Testis (tissue), 3 donors: ENCODE results near the gene ACBD6. TPM values are rescaled to one million over a fixed set of nuclear protein-coding genes. Genes with fewer than 3 reads are reported as not detected.
A peak's percentile ranks its signal among the peaks of the same experiment; 100 is the strongest.

Source experiments
- DNase-seq: peaks from one replicate; pipeline ENCODE4 v3.0.0-alpha.2; 2019
- H3K27ac ChIP-seq, 2 donors: fragments of 200-600 bp; sonication (generic); one replicate each; pipeline ENCODE4 v1.5.1; 2019
- H3K27me3 ChIP-seq: fragments of 200-600 bp; sonication (generic); one replicate; pipeline ENCODE4 v1.5.1; 2019
- H3K36me3 ChIP-seq: fragments of 200-600 bp; sonication (generic); one replicate; pipeline ENCODE4 v1.5.1; 2017; ENCODE audit warnings: low read depth; ENCODE audit errors: missing control alignments
- H3K4me1 ChIP-seq: fragments of 200-600 bp; sonication (generic); one replicate; pipeline ENCODE4 v1.5.1; 2019
- H3K4me3 ChIP-seq, 2 donors: fragments of 200-600 bp; sonication (generic); one replicate each; pipeline ENCODE4 v1.5.1; 2017 to 2019
- H3K9me3 ChIP-seq: fragments of 200-600 bp; sonication (generic); one replicate; pipeline ENCODE4 v1.5.1; 2017
- CTCF ChIP-seq, 3 experiments: fragments of 450-650 bp in 2 of 3; fragments of 200-600 bp in 1 of 3; sonication (generic) in 1 of 3; IDR thresholded peaks; one replicate each; pipeline ENCODE4 v1.5.1; 2016 to 2019; ENCODE audit warnings: antibody characterized with exemption in 3 of 3, mild to moderate bottlenecking in 2 of 3, moderate library complexity in 1 of 3
- POLR2A ChIP-seq: fragments of 450-650 bp; IDR thresholded peaks from one replicate; pipeline ENCODE4 v1.6.1; 2017; ENCODE audit warnings: antibody characterized with exemption, mild to moderate bottlenecking, moderate library complexity
- WGBS, 2 donors: methylation state at CpG; one replicate each; pipeline ENCODE4 v1.1.5; 2018; 5-methylcytosine and 5-hydroxymethylcytosine counted together
- intact Hi-C: fragments of 100-400 bp; cut with DNase I; formaldehyde crosslinking; loops from one replicate; pipeline ENCODE4 v1.15.1; 2023; ENCODE audit warnings: low total_unique reads
- polyA plus RNA-seq: library from polyadenylated mRNA; stranded (reverse); fragments of 350-450 nt; fragmentation: Illumina TruSeq; extraction: RNeasy Lipid Tissue Mini Kit (QIAGEN cat#74804); gene quantifications from one replicate; pipeline ENCODE4 v1.2.3, GENCODE V29; 2014; ENCODE audit warnings: low read depth, low replicate concordance; ENCODE audit not compliant: insufficient read depth
- total RNA-seq, 2 donors: library from RNA; depleted of rRNA; stranded (reverse); fragments of >200 nt; gene quantifications; one replicate each; pipeline ENCODE4 v1.2.3, GENCODE V29; 2016

Gene ACBD6
- total and polyA plus RNA-seq, 3 donors from 2014 or later = 61.9 to 102 (median 97.2) TPM

DNA sequence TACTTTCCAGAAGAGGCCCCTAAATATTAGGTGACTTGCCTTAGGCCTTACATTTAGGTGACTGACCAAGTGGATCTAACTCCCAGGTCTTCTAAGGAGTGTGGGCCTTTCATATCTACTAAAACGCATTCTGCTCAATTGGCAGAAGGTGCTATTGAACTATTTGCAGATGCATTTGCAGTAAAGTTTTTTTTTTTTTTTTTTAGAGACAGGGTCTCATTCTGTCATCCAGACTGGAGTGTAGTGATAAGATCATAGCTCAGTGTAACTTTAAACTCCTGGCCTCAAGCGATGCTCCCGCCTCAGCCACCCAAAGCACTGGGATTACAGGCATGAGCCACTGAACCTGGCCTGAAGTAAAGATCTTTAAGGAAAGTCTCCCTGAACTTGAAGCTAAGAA is 13.0 kb upstream of the ACBD6 start:
- DNase-seq = no peak
- H3K9me3 ChIP-seq = no peaks in the 10 kb centered on the region
- TF ChIP-seq POLR2A = no peak
- no peak for TF ChIP-seq CTCF (IDR thresholded peaks at IDR 0.05)
- H3K36me3 ChIP-seq = no peaks in the 10 kb centered on the region
- H3K4me1 ChIP-seq = peaks cover 5% of the 10 kb centered on the region
- no peak overlapping the region for H3K4me3 ChIP-seq
- H3K27me3 ChIP-seq = no peaks in the 10 kb centered on the region
- intact Hi-C loops = no loop called here
- H3K27ac ChIP-seq = no peak overlapping the region
- WGBS, 2 donors = 32 to 34% methylated on average over 3 of the region's 3 CpGs

- no peak for DNase-seq
- peaks cover 5% of the 10 kb centered on the region for H3K4me1 ChIP-seq
- no peaks in the 10 kb centered on the region for H3K36me3 ChIP-seq
- H3K4me3 ChIP-seq = no peak overlapping the region
- WGBS, 2 donors = 92 to 93% methylated on average over 6 of the region's 6 CpGs
- H3K27ac ChIP-seq = no peak overlapping the region
- H3K27me3 ChIP-seq = no peaks in the 10 kb centered on the region
- TF ChIP-seq CTCF (IDR thresholded peaks at IDR 0.05) = no peak
- no peak for TF ChIP-seq POLR2A
- no peaks in the 10 kb centered on the region for H3K9me3 ChIP-seq
- intact Hi-C loops = no loop called here
Observed at GRCh38 chr1:180513531-180513930, 11.2 kb upstream of the ACBD6 start.

DNA sequence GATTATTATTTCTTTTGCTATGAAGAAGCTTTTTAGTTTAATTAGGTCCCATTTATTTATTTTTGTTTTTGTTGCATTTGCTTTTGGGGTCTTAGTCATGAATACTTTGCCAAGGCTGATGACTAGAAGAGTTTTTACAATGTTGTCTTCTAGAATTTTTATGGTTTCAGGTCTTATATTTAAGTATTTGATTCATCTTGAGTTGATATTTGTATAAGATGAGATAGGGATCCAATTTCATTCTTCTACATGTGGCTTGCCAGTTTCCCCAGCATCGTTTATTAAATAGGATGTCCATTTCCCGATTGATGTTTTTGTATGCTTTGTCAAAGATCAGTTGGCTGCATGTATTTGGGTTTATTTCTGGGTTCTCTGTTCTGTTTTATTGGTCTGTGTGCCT is 8.5 kb upstream of the ACBD6 start:
- TF ChIP-seq POLR2A = no peak
- no peak for TF ChIP-seq CTCF (IDR thresholded peaks at IDR 0.05)
- Histone ChIP-seq H3K27me3 (no peaks in the 10 kb centered on the region), H3K27ac (no peak overlapping the region), H3K4me1 (peaks cover 2% of the 10 kb centered on the region), H3K4me3 (no peak overlapping the region), H3K36me3 (no peaks in the 10 kb centered on the region), H3K9me3 (no peaks in the 10 kb centered on the region)
- intact Hi-C loops = no loop called here
- no peak for DNase-seq
- 92 to 97% methylated on average over 2 of the region's 2 CpGs for WGBS, 2 donors

- Histone ChIP-seq H3K4me1 (peaks cover 10% of the 10 kb centered on the region), H3K27me3 (no peaks in the 10 kb centered on the region), H3K9me3 (no peaks in the 10 kb centered on the region), H3K36me3 (no peaks in the 10 kb centered on the region), H3K27ac (no peak overlapping the region), H3K4me3 (peak overlapping the region; percentile 9 to 42)
- intact Hi-C loops = no loop called here
- 93% methylated on average over 21 of the region's 21 CpGs; no CpG with 5 or more reads in 1 of the 2 donors for WGBS, 2 donors
- DNase-seq = no peak
- TF ChIP-seq CTCF (IDR thresholded peaks at IDR 0.05) (no peak), POLR2A (no peak)
Observed at GRCh38 chr1:180508725-180509097, 6.3 kb upstream of the ACBD6 start.
